Neural crest cell (in vitro differentiated cells): ENCODE measurements around the gene LRRC75A. TPM values are rescaled to one million over a fixed set of nuclear protein-coding genes. Genes with fewer than 3 reads are reported as not detected.
A peak's percentile ranks its signal among the peaks of the same experiment; 100 is the strongest.
"Not testable (repeated sequence)": the region's sequence is repeated elsewhere in the genome, so short reads cannot be mapped to it uniquely, and the experiment has no call there.

ENCODE experiments used
- DNase-seq: peaks from one replicate; pipeline ENCODE4 v3.0.0; 2021; ENCODE audit warnings: low read depth, mixed read lengths, low spot score
- H3K27ac Mint-ChIP-seq: one replicate; pipeline ENCODE4 v1.8.0; 2021; ENCODE audit warnings: mild to moderate bottlenecking, mixed read lengths; ENCODE audit not compliant: unreplicated experiment
- H3K27me3 Mint-ChIP-seq: 2 replicates; pipeline ENCODE4 v1.8.0; 2021; ENCODE audit warnings: low read depth, mild to moderate bottlenecking, mixed read lengths
- H3K36me3 Mint-ChIP-seq: 2 replicates; pipeline ENCODE4 v1.8.0; 2021; ENCODE audit warnings: low read depth, mild to moderate bottlenecking, mixed read lengths
- H3K4me1 Mint-ChIP-seq: 2 replicates; pipeline ENCODE4 v1.8.0; 2021; ENCODE audit warnings: mixed read lengths
- H3K4me3 Mint-ChIP-seq: one replicate; pipeline ENCODE4 v1.8.0; 2021; ENCODE audit warnings: mild to moderate bottlenecking, mixed read lengths
- H3K9me3 Mint-ChIP-seq: 2 replicates; pipeline ENCODE4 v1.8.0; 2021; ENCODE audit warnings: mixed read lengths
- total RNA-seq: library from RNA; stranded (reverse); gene quantifications from 2 replicates; pipeline ENCODE4 v1.2.1, GENCODE V29; 2021
- TF ChIP-seq, protein P1 (sequence below): fragments of 200-600 bp; sonication (generic); conservative IDR thresholded peaks from 2 replicates; pipeline ENCODE4 v1.5.0; 2021; ENCODE audit warnings: antibody characterized with exemption, mild to moderate bottlenecking

The LRRC75A gene
- total RNA-seq, 1 donor from 2014 or later: 5.6 TPM

DNA sequence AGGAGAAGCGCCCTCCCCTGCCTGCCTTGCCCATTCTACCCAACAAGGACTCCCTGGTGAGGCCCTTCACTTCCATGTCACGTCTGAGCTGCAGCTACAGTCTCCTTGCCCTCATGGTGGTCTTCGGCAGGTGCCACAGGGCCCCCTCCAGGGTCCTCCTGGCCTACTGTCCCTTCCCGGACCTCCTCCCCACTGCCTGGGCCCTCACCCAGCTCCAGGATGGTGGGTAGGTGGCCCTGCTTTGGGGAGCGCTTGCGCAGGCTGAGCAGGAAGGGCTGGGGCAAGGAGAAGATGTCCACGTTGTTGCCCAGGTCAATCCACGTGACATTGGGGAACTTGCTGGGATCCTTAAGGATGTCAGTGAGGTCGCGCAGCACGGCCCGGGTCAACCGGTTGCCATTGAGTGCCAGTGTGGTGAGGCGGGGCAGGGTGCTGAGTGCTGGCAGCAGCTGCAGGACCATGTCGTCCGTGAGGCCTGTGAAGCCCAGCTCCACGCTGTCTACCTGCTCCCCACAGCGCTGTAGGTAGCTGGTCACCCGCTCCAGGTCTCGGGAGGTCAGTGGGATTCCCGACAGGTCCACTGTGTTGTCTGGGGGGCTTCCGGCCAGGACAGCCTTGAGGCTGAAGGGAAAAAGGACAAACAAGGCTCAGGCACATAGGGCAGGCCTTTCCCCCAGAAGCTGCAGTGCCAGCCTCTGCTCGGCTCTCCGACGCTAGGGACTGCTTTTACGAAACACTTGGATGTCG is 48.3 kb downstream of the LRRC75A start:
- Mint-ChIP-seq H3K4me3 (peak overlapping the region; percentile 99), H3K36me3 (peaks cover 41% of the 10 kb centered on the region), H3K27me3 (peaks cover 9% of the 10 kb centered on the region), H3K4me1 (peaks cover 66% of the 10 kb centered on the region), H3K27ac (no peak overlapping the region), H3K9me3 (no peaks in the 10 kb centered on the region)
- TF ChIP-seq, protein P1, sequence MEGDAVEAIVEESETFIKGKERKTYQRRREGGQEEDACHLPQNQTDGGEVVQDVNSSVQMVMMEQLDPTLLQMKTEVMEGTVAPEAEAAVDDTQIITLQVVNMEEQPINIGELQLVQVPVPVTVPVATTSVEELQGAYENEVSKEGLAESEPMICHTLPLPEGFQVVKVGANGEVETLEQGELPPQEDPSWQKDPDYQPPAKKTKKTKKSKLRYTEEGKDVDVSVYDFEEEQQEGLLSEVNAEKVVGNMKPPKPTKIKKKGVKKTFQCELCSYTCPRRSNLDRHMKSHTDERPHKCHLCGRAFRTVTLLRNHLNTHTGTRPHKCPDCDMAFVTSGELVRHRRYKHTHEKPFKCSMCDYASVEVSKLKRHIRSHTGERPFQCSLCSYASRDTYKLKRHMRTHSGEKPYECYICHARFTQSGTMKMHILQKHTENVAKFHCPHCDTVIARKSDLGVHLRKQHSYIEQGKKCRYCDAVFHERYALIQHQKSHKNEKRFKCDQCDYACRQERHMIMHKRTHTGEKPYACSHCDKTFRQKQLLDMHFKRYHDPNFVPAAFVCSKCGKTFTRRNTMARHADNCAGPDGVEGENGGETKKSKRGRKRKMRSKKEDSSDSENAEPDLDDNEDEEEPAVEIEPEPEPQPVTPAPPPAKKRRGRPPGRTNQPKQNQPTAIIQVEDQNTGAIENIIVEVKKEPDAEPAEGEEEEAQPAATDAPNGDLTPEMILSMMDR: no peak
- DNase-seq: no peak

DNA sequence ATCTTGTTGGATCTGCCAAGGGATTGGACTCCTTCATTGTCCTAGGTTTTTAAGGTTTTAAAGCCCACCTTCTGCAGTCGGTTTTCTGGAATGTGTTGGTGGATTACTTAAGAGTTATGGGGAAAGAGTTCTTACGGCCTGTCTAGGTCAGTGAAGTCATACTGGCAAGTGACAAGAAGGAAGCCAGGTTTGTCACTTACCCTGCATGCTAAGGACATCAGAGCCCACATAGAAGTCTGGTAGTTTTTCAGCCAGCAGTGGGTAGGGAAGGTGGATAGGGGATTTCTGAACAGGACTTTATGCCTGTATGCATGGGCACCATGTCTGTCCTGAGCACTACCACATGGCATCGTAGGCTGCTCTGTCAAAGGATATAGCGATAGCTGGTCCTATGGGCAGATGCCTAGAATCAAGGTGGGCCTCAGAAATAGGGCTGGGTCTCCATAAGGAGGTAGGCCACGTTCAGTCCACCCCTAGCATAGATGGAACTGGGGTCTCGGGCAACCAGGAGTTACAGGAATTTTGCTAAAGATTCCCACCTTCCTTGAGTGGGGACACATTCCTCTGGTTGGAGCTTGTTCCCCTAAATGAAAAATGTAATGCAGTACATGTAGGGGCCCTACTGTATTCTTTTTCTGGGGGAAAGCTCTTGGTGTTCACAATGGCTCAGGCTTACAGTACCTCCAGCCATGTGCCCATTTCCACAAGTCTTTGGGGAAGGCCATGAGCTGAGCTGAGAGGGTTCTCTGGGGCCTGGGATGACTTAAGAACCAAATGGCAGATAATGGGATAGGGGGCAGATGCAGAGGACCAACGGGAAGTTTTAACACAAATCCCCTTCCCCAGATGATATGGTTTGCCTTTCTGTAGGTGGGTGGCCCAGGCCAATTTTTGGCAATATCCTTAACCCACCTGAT is 49.1 kb downstream of the LRRC75A start:
- TF ChIP-seq, protein P1: no peak
- peaks cover 71% of the 10 kb centered on the region for H3K4me1 Mint-ChIP-seq
- peak overlapping the region; percentile 73 for H3K27ac Mint-ChIP-seq
- no peak for DNase-seq
- peaks cover 36% of the 10 kb centered on the region for H3K36me3 Mint-ChIP-seq
- H3K4me3 Mint-ChIP-seq: peak overlapping the region; percentile 99
- H3K27me3 Mint-ChIP-seq: peaks cover 10% of the 10 kb centered on the region
- no peaks in the 10 kb centered on the region for H3K9me3 Mint-ChIP-seq

DNA sequence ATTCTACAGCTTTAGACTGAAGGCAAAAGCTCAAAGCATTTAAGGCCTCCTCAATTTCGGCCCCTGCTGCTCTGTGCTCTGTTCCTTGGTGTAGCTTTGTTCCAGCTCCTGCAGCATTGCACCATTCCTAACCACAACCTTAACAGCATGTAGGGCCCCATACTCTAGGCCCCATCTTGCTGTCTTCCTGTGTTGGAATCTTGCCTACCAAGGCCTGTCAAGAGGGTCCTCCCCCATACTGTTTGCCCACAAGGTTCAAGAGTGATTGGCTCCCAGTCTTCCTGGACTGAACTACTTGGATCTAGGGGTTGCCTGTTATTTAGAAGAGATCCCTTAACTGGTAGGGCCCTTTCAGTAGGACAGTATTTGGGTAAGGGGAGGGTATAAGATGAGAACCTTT is 49.9 kb downstream of the LRRC75A start:
- Mint-ChIP-seq H3K27ac (peak overlapping the region; percentile 73), H3K4me3 (peak overlapping the region; percentile 99), H3K36me3 (peaks cover 36% of the 10 kb centered on the region), H3K9me3 (no peaks in the 10 kb centered on the region), H3K27me3 (peaks cover 10% of the 10 kb centered on the region), H3K4me1 (peaks cover 71% of the 10 kb centered on the region)
- TF ChIP-seq, protein P1: no peak
- DNase-seq: no peak

DNA sequence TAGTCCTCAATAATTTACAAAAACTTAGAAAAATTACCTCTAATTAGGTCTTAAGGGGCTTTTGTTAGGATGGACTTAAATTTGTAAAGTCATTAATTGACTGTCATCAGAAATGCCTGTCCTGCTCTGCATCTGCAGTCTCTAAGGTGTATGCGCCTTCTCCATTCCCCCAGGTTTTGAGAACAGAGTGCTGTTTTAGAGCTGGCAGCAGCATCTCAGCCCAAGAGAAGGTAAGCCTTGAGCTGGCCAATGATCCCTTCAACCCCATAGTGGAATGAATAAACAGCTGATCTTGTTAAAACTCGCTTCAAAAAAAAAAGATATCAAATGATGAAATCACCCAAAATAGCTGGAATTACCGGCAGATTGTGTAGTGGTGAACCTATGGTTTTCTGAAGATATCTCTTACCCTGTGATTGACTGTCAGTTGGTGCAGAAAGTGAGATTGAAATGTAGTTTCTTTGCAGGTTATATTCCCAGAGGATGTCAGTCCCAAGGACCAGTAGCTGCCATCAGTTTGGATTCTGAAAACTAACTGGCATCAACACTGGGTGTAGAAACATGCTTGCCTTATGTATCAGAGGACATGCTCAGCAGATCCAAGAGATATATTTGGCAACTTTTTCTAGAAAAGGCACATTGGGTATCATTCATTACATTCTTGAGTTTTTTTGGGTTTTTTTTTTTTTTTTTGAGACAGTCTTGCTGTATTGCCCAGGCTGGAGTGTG is 50.9 kb downstream of the LRRC75A start:
- Mint-ChIP-seq H3K9me3 (no peaks in the 10 kb centered on the region), H3K4me3 (peak overlapping the region; percentile 99), H3K36me3 (peaks cover 33% of the 10 kb centered on the region), H3K4me1 (peaks cover 66% of the 10 kb centered on the region), H3K27me3 (peaks cover 10% of the 10 kb centered on the region), H3K27ac (no peak overlapping the region)
- TF ChIP-seq, protein P1: no peak
- DNase-seq: no peak

DNA sequence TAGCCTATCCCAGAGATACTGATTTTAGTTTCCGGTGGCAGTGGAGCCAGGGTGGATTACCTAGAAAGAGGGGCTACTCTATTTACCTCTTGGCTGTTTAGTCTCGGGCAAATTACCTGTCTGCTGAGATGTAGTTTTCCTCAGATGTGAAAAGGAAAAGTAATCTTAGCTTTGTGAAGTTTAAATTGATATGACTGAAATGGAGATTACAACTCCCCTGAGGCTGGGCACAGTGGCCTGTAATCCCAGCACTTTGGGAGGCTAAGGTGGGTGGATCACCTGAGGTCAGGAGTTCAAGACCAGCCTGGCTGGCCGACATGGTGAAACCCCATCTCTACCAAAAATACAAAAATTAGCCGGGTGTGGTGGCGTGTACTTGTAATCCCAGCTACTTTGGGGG is 51.6 kb downstream of the LRRC75A start:
- H3K9me3 Mint-ChIP-seq, DNase-seq, H3K27me3 Mint-ChIP-seq: not testable (repeated sequence)
- Mint-ChIP-seq H3K4me1 (peaks cover 59% of the 10 kb centered on the region), H3K36me3 (peaks cover 33% of the 10 kb centered on the region), H3K4me3 (peak overlapping the region; percentile 99), H3K27ac (peak overlapping the region; percentile 97)
